Measurements from ENCODE around the gene PHF21A. TPM values are rescaled to one million over a fixed set of nuclear protein-coding genes. Genes with fewer than 3 reads are reported as not detected.
"Not testable (repeated sequence)": the region's sequence is repeated elsewhere in the genome, so short reads cannot be mapped to it uniquely, and the experiment has no call there.

Gene PHF21A
- total and polyA plus RNA-seq, 2 experiments from 2014 or later = 24.6 to 30.4 TPM

DNA sequence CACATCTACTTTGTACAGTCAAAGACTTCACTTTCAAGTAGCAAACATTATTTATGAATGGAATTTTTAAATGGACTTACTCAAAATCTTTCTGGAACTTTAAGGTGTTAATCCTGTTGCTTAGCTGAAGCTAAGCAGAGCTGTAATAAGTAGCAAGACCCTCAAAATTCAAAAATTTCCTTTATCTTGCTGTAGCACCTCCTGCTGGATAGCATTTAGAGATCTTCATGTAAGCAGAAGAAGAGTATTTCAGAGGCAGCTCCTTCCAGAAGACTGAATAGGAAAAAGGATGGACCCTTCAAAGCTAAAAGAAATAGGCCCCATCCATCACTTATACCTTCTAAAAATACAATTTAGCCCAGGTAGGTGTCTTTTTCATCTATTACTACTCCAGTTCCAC lies 3.4 kb downstream of the PHF21A start:
- TF ChIP-seq, protein P1, sequence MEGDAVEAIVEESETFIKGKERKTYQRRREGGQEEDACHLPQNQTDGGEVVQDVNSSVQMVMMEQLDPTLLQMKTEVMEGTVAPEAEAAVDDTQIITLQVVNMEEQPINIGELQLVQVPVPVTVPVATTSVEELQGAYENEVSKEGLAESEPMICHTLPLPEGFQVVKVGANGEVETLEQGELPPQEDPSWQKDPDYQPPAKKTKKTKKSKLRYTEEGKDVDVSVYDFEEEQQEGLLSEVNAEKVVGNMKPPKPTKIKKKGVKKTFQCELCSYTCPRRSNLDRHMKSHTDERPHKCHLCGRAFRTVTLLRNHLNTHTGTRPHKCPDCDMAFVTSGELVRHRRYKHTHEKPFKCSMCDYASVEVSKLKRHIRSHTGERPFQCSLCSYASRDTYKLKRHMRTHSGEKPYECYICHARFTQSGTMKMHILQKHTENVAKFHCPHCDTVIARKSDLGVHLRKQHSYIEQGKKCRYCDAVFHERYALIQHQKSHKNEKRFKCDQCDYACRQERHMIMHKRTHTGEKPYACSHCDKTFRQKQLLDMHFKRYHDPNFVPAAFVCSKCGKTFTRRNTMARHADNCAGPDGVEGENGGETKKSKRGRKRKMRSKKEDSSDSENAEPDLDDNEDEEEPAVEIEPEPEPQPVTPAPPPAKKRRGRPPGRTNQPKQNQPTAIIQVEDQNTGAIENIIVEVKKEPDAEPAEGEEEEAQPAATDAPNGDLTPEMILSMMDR (IDR thresholded peaks at IDR 0.05; ENCODE audit: poor library complexity) = peak; percentile 47
- TF ChIP-seq EZH2phosphoT487 (IDR thresholded peaks at IDR 0.05; ENCODE audit: low read depth, severe bottlenecking, unreplicated experiment) (no peak), EZH2 (IDR thresholded peaks at IDR 0.05; ENCODE audit: borderline replicate concordance) (no peak)
- Histone ChIP-seq H3K79me2 (peaks cover 69% of the 10 kb centered on the region), H3K9me3 (ENCODE audit: low read depth) (no peaks in the 10 kb centered on the region), H3K4me2 (peak overlapping the region; percentile 83), H3K27me3 (no peaks in the 10 kb centered on the region), H3K9me2 (replicated peaks; ENCODE audit: insufficient read depth) (no peaks in the 10 kb centered on the region), H3K4me3 (peak overlapping the region; percentile 54), H3K27ac (peak overlapping the region; percentile 96), H4K20me1 (ENCODE audit: insufficient read depth, poor library complexity, severe bottlenecking) (peaks cover 46% of the 10 kb centered on the region), H3K36me3 (replicated peaks; ENCODE audit: insufficient read depth, low read depth) (no peaks in the 10 kb centered on the region), H3K4me1 (ENCODE audit: insufficient read depth) (peaks cover 29% of the 10 kb centered on the region), H2AFZ (no peak overlapping the region)
- DNase-seq (ENCODE audit: low spot score) = no peak

DNA sequence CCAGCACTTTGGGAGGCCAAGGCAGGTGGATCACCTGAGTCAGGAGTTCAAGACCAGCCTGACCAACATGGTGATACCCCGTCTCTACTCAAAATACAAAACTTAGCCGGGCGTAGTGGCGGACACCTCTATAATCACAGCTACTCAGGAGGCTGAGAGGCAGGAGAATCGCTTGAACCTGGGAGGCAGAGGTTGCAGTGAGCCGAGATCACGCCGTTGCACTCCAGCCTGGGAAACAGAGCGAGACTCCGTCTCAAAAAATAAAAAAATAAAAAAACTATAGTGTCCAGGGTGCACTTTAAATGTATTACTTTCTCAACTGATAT lies 4.6 kb downstream of the PHF21A start:
- Histone ChIP-seq H3K4me2 (peak overlapping the region; percentile 83), H3K79me2 (peaks cover 81% of the 10 kb centered on the region), H4K20me1 (ENCODE audit: insufficient read depth, poor library complexity, severe bottlenecking) (peaks cover 55% of the 10 kb centered on the region), H3K4me1 (ENCODE audit: insufficient read depth) (peaks cover 32% of the 10 kb centered on the region)
- H3K27me3 ChIP-seq; H3K27ac ChIP-seq; H3K9me2 ChIP-seq (replicated peaks; ENCODE audit: insufficient read depth); H2AFZ ChIP-seq; H3K9me3 ChIP-seq (ENCODE audit: low read depth); DNase-seq (ENCODE audit: low spot score); H3K4me3 ChIP-seq; H3K36me3 ChIP-seq (replicated peaks; ENCODE audit: insufficient read depth, low read depth): not testable (repeated sequence)
- 91% methylated on average over 10 of the region's 10 CpGs for WGBS (ENCODE audit: low lambda C conversion rate, missing lambda C conversion rate)

DNA sequence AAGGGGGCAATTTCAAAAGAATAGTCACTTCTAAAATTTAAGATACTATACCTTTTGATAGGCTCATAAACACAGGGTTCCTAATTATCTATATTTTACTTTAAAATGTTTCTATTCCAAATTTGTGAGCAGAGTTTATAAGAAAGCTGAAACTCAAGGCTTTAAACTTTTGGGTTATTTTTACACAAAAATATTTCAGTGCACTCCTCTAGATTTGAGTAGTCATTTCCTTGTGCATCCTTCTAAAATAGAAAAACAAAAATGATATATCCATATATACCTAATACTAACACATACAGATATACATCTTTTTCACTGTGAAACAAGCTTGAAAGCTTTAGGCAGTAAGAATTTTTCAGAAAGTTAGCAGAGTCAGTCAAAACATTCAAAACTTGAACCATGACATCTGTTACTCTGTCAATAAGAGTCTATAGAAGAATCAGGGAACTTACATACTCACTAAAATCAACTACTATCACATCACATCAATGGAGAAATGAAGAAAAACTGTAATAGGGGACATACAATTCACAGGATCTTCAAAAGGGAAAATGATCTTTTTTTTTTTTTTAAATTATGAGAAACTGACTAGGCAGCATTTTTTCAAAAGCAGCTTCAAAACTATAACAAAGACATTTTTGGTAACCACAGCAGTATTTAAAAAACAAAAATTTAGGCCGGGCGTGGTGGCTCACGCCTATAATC lies 5.1 kb downstream of the PHF21A start:
- H3K4me2 ChIP-seq = peak overlapping the region; percentile 83

DNA sequence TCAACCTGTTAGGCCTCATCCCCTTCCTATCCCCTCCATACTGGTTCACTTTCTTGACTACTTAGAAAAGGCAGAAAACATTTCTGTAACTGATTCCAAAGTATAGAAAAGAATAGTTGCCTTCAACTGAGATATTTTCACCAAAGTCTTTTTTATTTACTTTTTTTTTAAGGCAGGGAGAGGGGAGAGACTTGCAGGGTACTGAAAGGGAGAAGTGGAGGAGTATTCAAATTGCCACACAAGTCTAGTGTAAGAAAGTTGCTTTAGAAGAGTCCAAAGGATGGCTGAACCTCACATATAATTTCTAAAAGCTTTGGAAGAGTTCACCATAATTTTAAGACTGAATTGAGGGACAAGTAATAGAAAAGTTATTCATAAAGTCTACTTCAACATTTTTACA lies 6.3 kb downstream of the PHF21A start:
- no peaks in the 10 kb centered on the region for H3K36me3 ChIP-seq (replicated peaks; ENCODE audit: insufficient read depth, low read depth)
- TF ChIP-seq, protein P1 (IDR thresholded peaks at IDR 0.05; ENCODE audit: poor library complexity) = no peak
- no peak for TF ChIP-seq EZH2phosphoT487 (IDR thresholded peaks at IDR 0.05; ENCODE audit: low read depth, severe bottlenecking, unreplicated experiment)
- no peak for TF ChIP-seq EZH2 (IDR thresholded peaks at IDR 0.05; ENCODE audit: borderline replicate concordance)
- no peak overlapping the region for H2AFZ ChIP-seq
- H3K4me1 ChIP-seq (ENCODE audit: insufficient read depth) = peaks cover 32% of the 10 kb centered on the region
- no peak overlapping the region for H3K4me3 ChIP-seq
- DNase-seq (ENCODE audit: low spot score) = no peak
- H3K4me2 ChIP-seq = peak overlapping the region; percentile 26
- no peak overlapping the region for H3K27ac ChIP-seq
- H3K9me2 ChIP-seq (replicated peaks; ENCODE audit: insufficient read depth) = no peaks in the 10 kb centered on the region
- H3K9me3 ChIP-seq (ENCODE audit: low read depth) = no peaks in the 10 kb centered on the region
- H4K20me1 ChIP-seq (ENCODE audit: insufficient read depth, poor library complexity, severe bottlenecking) = peaks cover 69% of the 10 kb centered on the region
- H3K79me2 ChIP-seq = peaks cover 96% of the 10 kb centered on the region
- no peaks in the 10 kb centered on the region for H3K27me3 ChIP-seq

More for the DNA sequence above, 5.1 kb downstream of the PHF21A start:
- H3K9me3 ChIP-seq (ENCODE audit: low read depth) = no peaks in the 10 kb centered on the region
- TF ChIP-seq EZH2phosphoT487 (IDR thresholded peaks at IDR 0.05; ENCODE audit: low read depth, severe bottlenecking, unreplicated experiment) (no peak), EZH2 (IDR thresholded peaks at IDR 0.05; ENCODE audit: borderline replicate concordance) (no peak)
- TF ChIP-seq, protein P1 (IDR thresholded peaks at IDR 0.05; ENCODE audit: poor library complexity) = no peak
- no peaks in the 10 kb centered on the region for H3K36me3 ChIP-seq (replicated peaks; ENCODE audit: insufficient read depth, low read depth)
- no peak overlapping the region for H3K27ac ChIP-seq
- H2AFZ ChIP-seq = no peak overlapping the region
- peaks cover 61% of the 10 kb centered on the region for H4K20me1 ChIP-seq (ENCODE audit: insufficient read depth, poor library complexity, severe bottlenecking)
- H3K9me2 ChIP-seq (replicated peaks; ENCODE audit: insufficient read depth) = no peaks in the 10 kb centered on the region
- 92% methylated on average over 3 of the region's 3 CpGs for WGBS (ENCODE audit: low lambda C conversion rate, missing lambda C conversion rate)
- no peak for DNase-seq (ENCODE audit: low spot score)
- H3K79me2 ChIP-seq = peaks cover 86% of the 10 kb centered on the region
- H3K4me1 ChIP-seq (ENCODE audit: insufficient read depth) = peaks cover 32% of the 10 kb centered on the region
- no peaks in the 10 kb centered on the region for H3K27me3 ChIP-seq
- H3K4me3 ChIP-seq = no peak overlapping the region
